ENCODE data around the gene PGS1.

DNA sequence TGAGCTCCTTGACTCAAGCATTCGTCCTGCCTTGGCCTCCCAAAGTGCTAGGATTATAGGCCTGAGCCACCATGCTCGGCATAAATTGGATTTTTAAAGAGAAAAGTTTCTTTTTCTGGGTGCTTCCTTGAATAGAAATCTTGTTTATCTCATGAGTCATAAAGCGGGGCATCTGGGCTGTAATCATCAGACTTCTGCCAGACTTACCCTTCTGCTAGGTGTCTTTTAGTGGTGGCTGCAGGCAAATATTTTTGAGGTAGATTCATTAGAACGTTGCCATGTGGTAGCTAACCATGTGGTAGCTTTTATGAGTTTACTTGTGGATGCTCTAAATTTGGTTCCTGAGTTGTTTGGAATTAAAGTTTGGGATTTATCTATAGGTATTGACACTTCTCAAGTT, 13.4 kb downstream of the PGS1 start:
- TF ChIP-seq, protein P1, sequence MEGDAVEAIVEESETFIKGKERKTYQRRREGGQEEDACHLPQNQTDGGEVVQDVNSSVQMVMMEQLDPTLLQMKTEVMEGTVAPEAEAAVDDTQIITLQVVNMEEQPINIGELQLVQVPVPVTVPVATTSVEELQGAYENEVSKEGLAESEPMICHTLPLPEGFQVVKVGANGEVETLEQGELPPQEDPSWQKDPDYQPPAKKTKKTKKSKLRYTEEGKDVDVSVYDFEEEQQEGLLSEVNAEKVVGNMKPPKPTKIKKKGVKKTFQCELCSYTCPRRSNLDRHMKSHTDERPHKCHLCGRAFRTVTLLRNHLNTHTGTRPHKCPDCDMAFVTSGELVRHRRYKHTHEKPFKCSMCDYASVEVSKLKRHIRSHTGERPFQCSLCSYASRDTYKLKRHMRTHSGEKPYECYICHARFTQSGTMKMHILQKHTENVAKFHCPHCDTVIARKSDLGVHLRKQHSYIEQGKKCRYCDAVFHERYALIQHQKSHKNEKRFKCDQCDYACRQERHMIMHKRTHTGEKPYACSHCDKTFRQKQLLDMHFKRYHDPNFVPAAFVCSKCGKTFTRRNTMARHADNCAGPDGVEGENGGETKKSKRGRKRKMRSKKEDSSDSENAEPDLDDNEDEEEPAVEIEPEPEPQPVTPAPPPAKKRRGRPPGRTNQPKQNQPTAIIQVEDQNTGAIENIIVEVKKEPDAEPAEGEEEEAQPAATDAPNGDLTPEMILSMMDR (IDR thresholded peaks at IDR 0.05; ENCODE audit: low read depth, low read length), result no peak
- no peak for TF ChIP-seq POLR2A (IDR thresholded peaks at IDR 0.05; ENCODE audit: extremely low read depth, insufficient read length)
- TF ChIP-seq, protein P2, sequence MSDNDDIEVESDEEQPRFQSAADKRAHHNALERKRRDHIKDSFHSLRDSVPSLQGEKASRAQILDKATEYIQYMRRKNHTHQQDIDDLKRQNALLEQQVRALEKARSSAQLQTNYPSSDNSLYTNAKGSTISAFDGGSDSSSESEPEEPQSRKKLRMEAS (IDR thresholded peaks at IDR 0.05; ENCODE audit: low read depth, low read length), result no peak
